GM12872 (cell line): Measurements from ENCODE around the gene PRR4.

Source experiments
- TF ChIP-seq, protein P1 (sequence below): IDR thresholded peaks from 3 replicates; pipeline ENCODE4 v1.5.1; 2011; ENCODE audit warnings: low read depth, mild to moderate bottlenecking, low read length, moderate library complexity; ENCODE audit not compliant: insufficient read depth

PRR4 gene

DNA sequence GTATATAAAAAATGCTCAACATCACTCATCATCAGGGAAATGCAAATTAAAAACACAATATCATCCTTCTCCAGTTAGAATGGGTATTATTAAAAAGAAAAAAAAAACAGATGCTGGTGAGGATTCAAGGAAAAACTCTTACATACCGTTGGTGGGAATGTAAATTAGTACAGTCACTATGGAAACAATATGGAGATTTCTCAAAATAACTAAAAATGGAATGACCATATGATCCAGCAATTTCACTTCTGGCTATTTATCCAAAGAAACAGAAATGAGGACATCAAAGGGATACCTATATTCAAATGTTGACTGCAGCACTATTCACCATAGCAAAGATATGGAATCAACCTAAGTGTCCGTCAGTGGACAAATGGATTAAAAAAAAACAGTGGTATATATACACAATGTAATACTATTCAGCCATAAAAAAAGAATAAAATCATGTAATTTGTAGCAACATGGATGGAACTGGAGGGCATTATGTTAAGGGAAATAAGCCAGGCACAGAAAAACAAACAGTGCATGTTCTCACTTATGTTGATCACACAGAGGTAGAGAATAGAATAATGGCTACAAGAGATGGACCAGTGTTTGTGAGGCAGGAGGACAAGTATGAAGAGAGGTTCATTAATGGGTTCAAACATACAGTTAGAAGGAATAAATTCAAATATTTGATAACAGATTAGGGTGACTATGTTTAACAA lies 14.4 kb upstream of the PRR4 start:
- TF ChIP-seq, protein P1, sequence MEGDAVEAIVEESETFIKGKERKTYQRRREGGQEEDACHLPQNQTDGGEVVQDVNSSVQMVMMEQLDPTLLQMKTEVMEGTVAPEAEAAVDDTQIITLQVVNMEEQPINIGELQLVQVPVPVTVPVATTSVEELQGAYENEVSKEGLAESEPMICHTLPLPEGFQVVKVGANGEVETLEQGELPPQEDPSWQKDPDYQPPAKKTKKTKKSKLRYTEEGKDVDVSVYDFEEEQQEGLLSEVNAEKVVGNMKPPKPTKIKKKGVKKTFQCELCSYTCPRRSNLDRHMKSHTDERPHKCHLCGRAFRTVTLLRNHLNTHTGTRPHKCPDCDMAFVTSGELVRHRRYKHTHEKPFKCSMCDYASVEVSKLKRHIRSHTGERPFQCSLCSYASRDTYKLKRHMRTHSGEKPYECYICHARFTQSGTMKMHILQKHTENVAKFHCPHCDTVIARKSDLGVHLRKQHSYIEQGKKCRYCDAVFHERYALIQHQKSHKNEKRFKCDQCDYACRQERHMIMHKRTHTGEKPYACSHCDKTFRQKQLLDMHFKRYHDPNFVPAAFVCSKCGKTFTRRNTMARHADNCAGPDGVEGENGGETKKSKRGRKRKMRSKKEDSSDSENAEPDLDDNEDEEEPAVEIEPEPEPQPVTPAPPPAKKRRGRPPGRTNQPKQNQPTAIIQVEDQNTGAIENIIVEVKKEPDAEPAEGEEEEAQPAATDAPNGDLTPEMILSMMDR = no peak

DNA sequence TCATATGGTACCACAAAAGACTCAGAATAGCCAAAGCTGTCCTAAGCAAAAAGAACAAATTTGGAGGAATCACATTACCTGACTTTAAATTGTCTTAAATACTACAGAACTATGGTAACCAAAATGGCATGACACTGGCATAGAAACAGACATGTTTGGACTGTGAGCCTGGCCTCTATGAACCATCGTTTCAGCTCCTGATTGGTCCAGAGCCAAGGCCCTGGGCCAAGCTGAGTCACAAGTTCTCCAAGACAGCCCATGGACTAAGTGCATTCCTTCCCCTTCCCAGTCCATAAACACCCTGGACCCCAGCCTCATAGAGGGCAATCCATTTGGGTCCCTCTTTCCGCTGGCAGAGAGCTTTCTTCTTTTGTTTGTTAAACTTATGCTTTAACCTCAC lies 12.1 kb upstream of the PRR4 start:
- TF ChIP-seq, protein P1 = no peak

GRCh38 chr12:10855807-10856206 lies 6.5 kb upstream of the PRR4 start:
- TF ChIP-seq, protein P1 = no peak

DNA sequence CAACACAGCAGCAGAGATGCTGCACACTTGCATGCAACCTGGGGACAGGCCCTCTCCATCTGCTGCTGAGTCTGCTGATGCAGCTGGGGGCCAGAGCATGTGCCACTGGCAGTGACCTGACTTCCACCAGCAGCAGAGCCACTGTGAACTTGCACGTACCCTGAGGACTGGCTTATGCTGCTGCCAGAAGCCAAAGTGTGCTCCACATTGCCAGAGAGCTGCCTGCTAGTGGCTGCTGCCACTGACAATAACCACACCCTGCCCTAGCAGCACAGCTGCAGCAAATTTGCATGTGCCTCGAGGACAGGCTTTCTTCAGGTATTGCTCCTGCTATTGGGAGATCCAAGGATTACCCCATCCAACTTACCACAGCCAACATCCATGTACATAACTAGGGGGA lies 4.5 kb upstream of the PRR4 start:
- TF ChIP-seq, protein P1 = no peak

DNA sequence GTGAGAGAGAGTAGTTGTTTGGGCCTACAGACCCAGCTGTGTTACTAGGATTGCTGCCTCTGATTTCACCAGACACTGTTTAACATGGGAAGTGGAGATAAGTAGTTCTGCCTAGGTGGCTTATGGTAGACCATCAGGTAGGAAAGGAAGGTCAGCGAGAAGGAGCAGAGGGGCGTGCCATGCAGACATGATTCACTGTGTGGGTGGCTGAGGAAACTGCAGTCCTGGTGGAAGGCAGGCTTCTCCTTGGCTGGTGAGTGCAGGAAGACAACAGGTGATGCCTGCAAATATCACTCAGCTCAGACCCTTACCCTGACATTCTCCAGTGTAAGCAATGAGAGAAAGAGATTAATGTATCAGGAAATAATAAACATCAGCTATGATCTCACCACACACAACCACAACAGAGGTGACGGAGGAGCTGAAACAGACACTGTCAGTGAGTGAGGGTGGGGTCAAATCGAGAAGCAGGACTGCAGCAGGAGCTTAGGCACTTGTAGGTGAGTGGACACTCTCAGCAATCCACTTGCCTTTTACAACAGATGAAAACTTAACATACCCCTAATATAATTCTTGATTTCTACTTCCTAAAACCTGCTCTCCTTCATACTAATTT lies 2.1 kb upstream of the PRR4 start:
- TF ChIP-seq, protein P1 = no peak

DNA sequence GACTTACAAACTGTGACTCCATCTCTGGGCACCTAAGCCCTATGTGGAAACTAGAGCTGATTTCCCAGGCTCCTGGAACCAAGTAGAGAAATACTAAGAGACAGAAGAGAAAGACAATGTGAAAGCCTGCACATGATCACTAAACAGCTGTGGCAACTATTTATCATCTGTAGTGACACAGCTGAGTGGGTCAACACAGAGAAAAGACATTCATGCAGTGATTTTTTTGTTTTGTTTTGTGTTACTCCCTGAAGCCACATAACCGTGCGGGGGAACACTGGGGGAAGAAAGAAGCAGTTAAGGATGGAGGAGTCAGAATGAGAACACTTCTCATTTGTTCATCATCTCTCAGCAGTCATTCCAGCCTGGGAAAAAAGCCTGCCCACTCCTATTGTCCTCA lies 1.5 kb downstream of the PRR4 start:
- TF ChIP-seq, protein P1 = no peak

DNA sequence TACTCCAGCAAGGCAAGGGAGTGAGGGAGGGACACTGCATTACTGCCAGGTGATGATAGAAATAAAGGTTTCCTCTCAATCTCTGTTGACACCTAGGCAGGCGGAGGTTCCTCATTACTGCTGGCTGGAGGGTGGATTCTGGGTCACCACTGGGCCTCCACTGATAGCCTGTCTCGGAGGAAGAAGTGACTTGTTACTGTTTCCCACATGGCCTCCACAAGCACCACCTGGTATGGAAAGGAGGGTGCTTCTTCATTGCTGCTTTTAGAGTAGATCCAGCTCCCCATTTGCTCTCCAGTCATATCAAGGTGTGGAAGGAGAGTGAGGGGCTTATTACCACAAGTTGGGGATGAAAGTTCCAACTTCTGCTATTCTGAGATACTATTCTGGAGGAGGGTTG lies 6.4 kb downstream of the PRR4 start:
- TF ChIP-seq, protein P1 = no peak
